GM18870 (cell line): ENCODE measurements around the gene TSPAN3.

Experiments
- ATAC-seq: cut with Tn5 transposase; IDR thresholded peaks from one replicate; pipeline ENCODE4 v1.9.1; 2021; ENCODE audit warnings: moderate library complexity; ENCODE audit not compliant: unreplicated experiment

The TSPAN3 gene

DNA sequence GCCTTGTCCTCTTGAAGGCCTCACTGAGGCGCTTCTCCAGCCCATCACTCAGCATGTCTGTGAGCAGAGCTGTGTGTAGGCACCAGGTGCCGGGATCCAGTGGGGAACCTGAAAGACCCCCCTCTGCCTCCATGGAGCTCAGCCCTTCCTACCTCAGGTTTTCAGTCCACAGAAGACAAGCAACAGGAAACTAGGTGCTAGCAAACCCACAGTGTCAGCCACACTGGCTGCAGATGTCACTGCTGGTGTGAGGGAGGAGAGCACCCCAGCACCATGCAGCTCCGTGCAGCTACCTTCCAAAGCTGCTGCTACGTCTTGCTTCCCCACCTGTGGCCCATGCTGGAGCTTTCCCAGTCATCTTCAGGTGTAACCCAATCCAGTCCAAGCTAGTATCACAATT lies 58.0 kb downstream of the TSPAN3 start:
- no peak for ATAC-seq

DNA sequence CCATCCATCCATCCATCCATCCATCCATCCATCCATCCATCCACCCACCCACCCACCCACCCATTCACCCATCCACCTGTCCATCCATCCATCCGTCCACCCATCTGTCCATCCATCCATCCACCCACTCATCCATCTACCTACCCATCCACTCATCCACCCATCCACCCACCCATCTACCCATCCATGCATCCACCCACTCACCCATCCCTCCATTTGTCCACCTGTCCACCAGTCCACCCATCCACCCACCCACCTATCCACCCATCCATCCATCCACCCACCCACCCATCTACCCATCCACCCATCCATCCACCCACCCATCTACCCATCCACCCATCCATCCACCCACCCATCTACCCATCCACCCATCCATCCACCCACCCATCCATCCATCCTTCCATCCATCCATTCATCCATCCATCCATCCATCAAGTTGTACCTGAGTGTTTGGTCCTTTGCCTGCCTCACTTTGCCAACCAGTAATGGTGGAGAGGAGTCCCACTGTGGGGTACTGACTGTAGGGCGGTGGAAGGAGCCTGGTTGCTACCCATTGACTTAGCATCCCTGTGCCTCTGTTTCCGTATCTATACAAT lies 58.7 kb downstream of the TSPAN3 start:
- no peak for ATAC-seq

DNA sequence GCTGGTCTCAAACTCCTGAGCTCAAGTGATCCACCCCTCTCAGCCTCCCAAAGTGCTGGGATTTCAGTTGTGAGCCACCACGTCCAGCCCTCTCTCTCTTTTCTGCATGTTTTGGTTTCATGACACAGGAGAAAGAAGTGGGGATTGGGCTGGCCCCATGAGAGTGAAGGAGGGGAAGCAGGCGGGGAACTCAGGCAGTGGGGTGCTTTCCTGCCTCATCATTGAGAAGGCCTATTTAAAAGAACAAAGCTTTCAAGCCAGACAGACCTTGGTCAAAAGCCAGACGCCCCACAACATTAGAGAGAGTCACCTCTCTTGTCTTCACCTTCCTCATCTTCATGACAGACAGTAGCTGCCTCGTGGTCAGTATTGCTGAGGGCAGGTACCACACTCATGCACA lies 60.1 kb downstream of the TSPAN3 start:
- no peak for ATAC-seq

DNA sequence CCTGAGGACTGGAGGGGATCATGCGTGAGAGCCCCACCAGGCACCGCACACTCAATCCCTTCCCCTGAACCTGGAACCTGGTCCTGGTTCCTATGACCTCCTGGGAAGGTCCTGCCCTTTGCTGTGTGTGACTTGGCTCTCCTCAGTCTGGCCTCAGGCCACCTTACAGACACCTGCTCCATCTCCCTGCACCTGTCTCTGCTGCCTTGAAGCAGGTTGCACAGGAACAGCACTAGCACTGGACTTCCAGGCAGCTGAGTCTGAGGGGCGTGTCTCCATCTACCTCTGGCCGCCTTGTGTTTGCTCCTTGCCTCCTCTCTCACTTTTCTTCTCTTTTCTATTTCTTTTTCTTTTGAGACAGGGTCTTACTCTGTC lies 60.6 kb downstream of the TSPAN3 start:
- no peak for ATAC-seq

DNA sequence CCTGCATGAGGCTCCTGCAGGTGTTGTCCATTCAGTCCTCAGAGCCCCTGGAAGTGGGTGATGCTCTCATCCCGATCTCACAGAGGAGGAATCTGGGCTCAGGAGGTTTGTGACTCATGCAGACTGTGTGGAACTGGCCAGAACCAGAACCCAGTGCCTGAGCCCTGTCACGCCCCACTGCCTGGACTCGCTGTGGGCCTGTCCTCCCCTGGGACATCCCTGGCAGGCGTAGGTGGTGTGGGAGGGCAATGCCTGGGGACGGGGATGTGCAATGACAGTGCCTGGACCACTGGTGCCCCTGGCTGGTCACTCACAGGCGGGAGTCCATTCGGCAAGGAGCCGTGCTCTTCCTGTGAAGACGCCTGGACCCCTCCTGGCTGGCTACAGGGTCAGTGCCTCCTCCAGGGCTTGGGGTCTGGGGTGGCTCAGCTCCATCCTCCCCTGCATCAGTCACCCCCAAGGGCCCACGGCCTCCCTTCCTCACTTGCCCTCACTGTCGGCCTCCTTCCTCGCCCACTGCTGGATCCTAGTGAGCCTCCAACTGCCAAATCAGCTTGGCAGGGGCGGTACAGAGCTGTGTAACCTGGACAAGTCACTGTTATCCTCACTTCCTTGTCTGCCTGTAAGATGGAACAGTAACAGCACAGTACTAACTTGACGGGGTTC lies 61.1 kb downstream of the TSPAN3 start:
- no peak for ATAC-seq

DNA sequence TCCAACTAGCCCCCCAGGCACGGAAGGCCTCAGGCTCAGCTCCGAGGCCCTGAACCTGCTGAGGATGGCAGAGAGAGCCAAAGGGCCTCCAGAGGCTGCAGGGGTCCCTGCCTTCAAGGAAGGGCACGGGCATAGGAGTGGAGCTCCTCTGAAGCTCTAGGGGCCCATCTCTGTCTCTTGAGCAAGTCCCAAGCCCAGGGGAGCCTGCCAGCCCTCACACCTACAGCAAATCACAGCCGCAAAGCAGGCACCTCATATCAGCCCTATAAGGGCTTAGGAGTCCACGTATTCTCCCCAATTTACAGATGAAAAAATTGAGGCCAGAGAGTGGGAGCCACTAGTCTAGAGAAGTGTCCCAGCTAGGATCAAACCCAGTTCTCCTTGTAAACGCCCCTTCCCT lies 61.7 kb downstream of the TSPAN3 start:
- no peak for ATAC-seq

DNA sequence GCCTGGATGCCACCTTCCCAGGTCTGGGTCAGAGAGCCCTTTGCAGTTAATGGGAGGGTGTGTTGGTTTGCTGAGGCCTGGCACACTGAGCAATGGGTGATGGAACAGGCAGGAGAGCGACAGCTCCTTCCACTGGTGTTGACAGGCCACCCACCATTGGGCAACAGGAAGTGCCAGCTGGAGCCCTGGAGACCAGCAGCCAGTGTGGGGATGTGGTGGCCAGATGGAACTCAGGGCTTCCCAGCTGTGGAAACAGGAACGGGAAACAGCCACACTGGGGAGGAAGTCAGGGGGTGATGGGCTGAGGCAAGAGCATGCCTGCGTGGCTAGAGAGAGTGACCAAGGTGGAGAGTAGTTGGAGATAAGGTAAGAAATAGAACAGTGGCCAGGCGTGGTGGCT lies 66.7 kb downstream of the TSPAN3 start:
- ATAC-seq = no peak

DNA sequence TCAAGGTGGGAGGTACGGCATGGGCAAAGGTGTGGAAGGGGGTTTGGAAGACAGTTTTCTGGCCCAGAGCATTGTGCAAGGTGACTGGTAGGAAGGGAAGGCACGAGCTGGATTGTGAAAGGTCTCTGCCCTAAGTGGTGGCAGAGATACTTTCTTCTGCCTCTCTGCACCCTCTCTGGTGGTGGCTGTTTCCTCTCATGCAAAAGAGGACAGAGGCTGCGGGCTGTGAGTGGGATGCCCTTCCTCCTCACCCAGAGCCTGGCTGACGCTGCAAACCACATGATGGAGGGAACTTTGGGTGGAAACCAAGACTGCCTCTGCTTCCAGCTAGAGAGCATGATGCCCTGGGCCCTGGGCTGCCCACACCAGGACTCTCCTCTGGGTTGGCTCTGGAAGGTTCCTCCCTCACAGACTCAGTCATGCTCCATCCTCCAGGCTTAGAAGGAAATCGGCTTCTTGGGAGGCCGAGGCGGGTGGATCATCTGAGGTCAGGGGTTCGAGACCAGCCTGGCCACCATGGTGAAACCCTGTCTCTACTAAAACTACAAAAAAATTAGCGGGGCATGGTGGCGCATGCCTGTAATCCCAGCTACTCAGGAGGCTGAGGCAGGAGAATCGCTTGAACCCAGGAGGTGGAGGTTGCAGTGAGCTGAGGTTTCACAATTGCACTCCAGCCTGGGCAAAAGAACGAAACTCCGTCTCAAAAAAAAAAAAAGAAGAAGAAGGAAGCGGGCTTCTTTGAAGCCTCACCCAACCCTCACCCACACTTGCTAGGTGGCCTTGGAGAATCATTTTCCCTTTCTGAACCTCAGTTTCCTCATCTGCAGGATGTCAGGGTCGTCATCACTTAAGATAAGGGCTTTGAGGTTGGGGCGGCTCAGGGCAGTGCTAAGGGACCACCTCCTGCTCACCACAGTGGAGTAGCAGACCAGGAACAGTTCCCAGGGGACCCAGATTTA lies 67.7 kb downstream of the TSPAN3 start:
- peak; percentile 60 for ATAC-seq

DNA sequence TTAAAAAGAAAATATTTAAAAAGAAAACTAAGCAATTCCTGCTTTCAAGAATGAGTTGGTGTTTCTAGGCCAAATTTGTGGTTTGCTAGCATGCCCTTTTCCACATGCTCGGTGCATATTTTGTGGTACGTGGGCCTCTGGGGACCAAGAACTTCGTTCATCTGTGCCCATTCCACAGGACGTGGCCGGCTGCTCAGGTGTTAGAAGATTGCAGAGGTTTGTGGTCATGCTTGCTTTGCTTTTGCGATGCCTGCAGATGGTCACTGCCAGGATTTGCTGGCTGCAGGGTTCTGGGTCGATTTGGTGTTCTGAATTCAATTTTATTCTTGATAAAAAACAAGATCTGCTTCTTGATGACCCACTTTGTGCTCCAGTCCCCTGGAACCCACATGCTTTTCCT lies 68.5 kb downstream of the TSPAN3 start:
- ATAC-seq = no peak

DNA sequence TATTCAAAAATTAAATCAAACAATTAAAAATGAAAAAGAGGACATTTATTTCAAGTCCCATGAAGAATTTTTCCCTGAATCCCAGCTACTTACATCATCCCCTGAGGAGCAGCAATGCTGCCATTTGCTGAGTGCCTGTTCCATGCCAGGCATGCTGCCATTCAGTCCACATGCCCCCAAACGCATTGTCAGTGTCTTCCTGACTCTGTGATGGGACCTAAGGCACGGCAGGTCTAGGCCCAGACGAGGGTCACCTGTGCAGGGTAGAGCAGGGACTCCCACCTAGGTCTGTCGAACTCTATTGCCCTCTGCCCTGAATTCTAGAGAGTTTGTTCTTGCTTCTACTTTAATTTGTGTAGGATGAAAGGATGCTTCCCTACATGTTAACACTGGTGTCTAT lies 68.9 kb downstream of the TSPAN3 start:
- ATAC-seq = no peak

DNA sequence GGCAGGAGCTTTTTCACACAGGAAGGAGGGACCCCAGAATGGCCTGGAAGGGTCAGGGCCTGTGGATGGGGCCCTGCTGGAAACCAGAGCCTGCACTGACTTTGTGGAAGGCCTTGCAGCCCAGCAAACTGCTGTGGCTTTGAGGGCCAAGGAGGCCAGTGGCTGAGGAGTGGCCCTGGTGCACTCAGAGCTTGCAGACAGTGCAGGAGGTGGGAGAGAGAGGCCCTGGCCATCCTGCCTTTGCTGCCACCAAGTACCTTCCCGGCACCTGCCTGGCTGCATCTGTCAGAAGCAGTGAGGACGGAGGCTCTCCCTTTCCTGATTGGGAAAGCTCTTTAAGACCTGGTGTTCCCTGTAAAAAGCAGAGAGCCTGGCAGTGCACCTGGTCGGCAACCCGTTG lies 69.6 kb downstream of the TSPAN3 start:
- ATAC-seq = no peak

DNA sequence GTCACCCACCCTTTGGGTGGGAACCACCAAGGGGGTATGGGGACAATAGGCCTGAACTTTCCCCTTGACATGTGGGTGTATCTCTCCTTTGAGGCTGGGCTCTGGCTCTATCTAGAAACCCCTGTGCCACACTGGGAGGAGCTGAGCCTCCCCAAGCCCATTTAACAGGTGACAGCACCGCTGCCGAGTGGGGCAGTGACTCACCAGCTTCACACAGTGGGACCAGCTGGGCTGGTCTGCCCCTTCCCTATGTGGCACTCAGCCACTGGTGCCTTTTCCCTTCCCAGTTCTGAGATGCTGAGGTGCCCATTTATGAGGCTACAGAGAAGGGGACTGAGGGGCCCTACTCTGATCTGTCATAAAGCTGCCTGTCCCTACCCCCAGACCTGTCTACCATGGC lies 70.9 kb downstream of the TSPAN3 start:
- no peak for ATAC-seq

DNA sequence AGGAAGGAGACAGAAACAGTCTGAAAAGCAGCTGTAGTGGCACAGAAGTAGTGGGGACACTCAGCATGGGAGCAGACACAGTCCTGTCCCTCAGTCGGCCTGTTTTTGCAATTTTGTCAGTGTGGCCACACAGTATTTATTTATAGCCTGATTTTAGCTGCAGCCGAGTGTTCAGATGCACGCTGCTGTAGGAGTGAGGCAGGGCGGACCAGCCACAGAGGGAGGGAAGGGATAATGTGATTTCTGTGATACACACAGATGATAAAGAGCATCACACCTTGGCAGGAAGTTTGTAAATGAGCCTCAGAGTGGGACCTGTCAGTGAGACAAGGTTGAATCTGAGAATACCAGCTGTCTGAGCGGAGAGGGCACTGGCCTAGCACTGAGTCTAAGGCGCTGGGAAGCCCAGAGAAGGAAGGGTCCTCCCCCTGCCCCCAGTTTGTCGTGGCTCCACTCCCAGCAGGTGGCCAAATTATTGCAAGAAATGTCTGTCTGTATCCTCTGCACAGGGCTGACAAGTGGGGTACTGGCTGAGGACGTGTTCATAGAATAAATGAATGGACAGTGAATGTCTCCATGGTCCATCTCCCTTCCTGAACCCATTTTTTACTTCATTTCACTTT lies 72.1 kb downstream of the TSPAN3 start:
- no peak for ATAC-seq

DNA sequence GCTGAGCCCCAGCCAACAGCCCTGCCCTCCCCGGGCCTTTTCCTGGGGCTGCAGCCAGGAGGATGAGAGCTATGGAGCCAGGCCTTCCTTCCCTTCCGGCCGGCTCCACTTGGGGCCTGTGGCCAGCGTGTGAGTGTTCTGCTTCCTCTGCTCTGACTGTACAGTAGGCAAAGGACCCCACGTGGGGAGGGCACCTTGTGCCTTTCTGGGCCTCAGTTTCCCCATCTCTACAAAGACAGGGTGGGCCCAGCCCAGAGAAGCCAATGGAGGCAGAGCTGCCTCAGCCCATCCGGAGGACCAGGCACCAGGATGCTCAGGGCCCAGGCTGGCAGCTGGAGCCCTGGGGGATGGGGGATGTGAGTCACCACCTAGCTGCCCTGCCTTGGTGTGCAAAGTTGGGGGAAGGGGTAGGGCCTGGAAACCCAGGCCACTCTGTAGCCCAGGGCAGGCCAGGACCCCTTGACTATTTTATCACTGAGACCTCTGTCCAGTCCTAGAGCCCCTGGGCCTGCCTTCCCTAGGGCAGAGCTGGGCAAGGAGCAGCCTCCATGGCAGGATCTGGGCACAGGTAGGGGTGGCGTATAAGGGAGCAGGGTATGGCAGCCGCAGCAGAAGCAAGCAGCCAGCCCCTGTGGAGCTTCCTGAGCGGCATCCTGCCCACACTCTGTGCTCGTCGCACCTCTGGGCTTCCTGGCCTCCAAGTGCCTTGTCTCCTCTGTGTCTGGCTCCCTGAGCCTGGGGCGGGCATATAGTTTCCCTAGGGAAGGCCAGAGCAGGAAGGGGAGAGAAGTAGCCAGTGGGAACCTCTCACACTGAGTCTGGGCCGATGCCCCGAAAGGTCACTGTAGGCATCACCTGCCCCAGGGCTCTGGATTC lies 74.1 kb downstream of the TSPAN3 start:
- no peak for ATAC-seq

DNA sequence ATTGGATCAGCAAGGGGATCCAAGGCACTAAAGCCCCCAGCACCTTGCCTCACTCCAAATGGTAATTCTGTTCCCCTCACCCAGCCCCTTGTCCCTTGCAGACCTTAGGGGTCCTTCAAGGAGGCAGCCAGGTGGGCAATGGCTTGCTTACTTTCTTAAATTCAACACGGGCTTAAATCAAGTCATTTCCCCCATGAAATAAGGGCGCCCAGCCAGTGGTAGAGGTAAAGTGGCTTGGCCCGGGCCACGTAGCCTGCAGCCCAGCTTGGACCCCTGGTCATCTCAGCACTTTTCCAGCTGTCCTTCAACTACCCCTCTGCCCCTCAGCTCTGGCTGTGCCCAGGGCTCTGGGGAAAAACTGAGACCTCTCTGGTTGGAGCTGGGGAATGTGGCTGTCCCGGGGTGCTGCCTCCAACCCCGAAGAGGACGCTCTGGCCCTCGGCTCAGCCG lies 74.8 kb downstream of the TSPAN3 start:
- ATAC-seq = no peak

DNA sequence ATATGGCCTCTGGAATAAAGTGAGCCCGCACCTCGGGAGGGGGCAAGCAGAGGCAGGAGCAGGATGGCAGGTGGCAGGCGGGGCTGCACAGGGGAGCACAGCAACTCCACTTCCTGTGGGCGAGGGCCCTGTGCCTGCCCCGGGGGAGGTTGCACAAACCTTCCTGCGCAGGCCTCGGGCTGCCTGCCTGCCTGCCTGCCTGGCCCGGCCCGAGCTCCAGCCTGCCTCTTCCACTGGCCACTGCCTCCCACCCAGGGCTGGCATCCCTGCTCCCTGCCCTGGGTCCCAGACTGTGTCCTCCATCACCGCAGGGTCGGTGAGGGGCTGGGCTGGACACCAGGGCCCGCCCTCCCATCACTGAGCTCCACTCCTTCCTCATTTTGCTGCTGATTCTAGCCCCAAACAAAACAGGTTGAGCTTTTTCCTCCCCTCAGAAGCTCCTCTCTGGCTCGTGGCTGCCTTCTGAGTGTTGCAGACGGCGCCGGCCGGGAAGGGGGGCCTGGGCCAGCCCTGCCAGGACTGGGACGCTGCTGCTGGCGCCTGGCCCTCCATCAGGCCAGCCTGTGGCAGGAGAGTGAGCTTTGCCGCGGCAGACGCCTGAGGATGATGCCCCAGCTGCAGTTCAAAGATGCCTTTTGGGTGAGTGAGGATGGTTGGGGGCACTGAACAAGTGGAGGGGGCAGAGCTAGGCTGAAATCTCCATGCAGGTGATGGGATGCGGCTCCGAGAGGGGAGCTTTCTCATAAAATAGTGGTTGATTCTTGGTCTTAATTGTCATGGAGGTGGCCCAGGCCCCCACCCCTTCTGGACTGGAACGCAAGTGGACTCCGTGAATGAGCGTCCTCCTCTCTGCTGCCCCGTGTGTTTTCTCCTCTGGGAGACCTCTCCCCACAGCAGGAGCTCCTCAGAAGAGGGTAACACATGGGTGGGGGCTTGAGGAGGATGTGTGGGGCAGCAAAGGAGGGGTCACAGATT lies 75.7 kb downstream of the TSPAN3 start, which contains the start of gene PSTPIP1:
Gene PSTPIP1 (plus strand): TSS at position 156 of the 975 bp plus-strand sequence. CDS start 448 bp downstream, at position 604.
- ATAC-seq = no peak

DNA sequence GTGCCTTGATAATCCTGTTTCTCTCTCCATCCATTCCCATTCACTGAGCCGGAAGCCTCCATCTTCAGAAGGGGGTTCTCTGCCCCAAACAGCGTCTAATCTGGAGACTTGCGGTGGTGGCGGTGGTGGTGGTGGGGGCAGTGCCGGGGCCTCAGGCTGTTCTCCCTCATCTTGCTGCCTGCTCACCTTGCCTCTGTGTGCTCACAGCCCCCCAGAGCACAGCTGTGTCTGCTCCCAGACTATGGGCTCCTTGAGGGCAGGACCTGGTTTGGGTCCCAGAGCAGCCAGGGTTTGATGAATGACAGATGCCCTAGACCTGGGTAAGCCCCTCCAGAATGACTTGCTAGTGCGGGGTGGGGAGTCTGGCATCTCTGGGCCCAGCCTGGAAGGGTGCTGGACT lies 76.4 kb downstream of the TSPAN3 start:
- no peak for ATAC-seq

DNA sequence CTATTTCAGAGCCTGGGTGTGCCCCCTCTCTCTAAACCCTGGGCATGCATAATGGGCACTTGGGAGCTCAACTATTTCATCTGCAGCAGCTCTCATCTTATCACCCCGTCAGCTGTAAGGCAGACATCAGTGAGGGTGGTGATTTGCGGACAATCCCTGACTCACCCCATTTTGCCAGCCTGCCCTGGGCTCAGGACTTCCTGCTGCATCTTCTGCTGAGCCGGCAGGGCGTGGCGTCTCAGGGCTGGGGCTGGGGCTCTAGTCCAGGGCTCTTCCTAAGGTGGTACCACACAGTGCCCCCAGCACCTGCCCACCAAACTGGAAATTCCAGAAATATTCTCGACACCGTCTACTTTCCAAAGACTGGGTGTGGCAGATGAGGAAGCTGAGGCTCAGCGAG lies 76.9 kb downstream of the TSPAN3 start:
- no peak for ATAC-seq

DNA sequence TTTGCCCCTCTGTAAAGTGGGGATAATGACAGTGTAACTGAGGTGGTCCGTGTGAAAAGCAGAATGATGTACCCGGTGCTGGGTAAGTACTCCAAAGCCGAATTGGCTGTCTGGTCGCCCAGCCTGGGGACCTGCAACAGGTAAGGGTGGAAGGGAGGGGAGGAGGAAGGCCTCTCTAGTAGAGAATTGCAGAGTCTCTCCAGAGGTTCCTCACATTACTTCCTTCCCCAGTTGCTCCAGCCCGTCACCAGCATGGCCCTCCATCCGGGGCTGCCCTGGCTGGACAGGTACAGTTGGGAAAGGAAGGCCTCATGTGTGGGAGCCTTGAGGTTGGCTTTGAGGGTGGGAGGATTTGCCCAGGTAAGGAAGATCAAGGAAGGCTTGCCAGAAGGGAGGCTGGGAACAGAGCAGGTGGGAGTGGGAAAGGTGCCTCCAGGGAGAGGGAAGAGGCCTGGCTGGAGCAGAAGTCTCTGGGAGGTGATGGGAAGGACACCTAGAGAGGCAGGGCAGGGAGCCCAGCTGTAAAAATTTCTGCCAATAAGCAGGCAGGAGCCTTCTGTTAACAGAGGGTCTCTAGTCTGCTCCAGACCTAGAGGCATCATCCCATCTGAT lies 77.7 kb downstream of the TSPAN3 start:
- ATAC-seq = no peak
